HL-60/S4 treated with retinoic acid at 250 ng/mL for 4 days and 3 days (cell line): ENCODE data around the gene GMCL1.
"Not testable (repeated sequence)": the region's sequence is repeated elsewhere in the genome, so short reads cannot be mapped to it uniquely, and the experiment has no call there.

Experiments used
- in situ Hi-C: fragments of 300-500 bp; cut with MboI; formaldehyde crosslinking; loops from 2 replicates; pipeline ENCODE4 v1.7.0; 2022; ENCODE audit warnings: low sequenced_read_pairs

The GMCL1 gene

DNA sequence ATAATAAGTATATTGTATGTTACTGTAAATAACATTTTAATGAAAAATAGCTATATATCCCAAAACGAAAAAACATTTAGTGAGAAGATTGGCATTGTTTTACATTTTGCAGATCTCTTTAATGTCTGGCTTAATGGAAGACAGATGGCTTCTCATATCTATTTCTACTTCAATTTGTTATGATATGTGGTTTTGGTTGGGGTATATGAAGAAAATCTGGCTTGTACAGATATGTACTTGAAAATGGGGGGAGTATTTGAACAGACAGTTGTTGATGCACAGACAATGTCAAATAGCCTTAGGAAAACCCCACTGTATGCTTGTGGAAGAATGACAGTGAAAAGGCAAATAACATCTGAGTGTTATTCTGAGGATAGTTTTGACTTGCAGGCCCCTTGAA lies 23.6 kb upstream of the GMCL1 start:
- in situ Hi-C loops, result no loop called here

DNA sequence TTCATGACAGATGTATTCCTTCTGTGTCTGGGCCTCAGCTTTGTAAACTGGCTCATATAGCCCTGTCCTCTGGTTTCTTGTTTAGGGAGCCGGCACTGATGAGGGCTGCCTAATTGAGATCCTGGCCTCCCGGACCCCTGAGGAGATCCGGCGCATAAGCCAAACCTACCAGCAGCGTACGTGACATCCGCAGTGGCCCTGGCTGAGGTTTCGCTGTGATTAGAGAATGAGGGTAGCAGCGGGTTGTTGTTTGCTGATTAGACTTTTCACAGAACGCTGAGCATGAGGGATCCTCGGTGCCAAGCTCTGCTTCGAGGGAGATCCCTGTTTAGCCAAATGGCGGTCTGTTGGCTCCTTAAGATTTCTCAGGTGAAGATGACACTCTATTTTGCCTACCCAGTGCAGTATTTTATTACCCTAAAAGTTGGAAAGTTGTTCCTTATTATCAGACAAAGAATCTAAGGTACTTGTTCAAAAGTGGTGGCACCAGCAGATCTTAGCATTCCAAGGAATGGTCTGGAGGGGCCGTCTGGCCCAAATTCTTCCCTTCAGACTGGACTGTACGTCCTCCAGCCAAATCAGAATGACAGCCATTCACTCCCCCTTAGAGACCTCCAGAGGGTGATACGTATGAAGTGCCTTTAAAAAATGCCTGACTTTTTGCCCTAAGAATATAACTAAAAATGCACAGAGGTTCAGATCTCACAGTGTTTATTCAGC lies 21.5 kb upstream of the GMCL1 start:
- in situ Hi-C loops, result no loop called here

DNA sequence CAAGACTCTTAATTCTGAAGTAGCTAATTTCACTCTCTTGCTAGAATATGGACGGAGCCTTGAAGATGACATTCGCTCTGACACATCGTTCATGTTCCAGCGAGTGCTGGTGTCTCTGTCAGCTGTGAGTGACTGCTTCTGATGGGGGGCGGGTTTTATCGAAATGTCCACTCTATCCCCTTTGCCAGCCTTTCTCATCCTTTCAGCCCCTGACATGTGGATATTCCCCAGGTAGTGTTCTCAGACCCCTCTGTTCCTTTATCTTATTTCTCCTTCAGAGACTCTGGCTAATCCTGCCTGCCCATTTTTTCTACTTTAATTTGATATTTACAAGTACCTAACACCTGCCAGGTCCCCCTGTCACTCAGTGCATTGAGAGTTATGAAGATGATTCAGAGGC lies 18.9 kb upstream of the GMCL1 start:
- in situ Hi-C loops, result no loop called here

DNA sequence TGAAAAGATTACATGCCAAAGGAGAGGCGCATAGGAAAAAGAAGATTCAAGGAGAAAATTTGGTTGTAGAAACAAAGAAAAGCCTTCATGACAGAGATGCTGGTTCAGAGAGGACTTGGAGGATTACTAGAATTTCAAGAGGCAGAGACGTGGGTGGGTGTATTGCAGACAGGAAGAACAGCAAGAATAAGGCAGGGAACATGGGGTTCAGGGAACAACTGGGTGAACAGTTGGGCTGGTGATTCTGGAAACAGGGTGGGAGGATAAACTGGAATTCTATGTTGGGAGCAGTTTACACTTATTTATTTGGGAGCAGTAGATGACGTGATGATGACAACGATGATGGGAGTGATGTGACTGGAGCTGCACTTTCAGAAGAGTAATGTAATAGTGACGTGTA lies 18.4 kb upstream of the GMCL1 start:
- in situ Hi-C loops, result no loop called here

DNA sequence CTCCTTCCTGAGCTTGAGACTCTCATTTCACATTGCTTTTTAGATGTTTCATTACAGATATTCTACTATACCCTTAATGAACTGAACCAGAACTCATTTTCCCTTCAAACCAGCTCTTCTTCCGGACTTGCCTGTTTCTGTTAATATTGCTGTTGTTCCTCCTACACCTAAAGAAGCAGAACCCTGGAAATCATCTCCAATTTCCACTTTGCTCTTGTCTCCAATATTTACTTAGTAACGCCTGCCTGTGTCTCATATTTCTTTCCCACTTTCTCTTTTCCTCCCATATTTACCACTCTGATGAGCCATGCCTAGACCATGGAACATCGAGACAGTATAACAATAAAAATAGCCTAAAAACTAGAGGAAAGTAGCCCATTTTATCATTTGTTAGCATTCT lies 17.9 kb upstream of the GMCL1 start:
- in situ Hi-C loops, result no loop called here

DNA sequence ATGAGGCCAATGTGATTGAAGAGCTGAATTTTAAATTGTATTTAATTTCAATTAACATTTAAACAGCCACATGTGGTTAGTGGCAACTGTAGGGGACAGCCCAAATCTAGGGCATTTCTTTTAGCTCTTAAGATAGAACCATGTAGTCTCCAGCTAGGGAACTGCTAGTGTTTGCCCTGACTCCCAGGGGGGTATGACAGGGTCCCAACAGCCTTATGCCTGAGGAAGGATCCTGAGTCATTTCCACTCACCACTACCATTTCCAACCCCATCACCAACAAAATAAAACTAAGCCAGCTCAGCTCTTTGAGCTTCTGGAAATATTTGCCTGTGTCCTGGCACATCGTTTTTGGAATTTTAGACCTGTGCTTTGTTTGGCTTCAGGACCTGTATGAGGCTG lies 13.7 kb upstream of the GMCL1 start:
- in situ Hi-C loops, result no loop called here

DNA sequence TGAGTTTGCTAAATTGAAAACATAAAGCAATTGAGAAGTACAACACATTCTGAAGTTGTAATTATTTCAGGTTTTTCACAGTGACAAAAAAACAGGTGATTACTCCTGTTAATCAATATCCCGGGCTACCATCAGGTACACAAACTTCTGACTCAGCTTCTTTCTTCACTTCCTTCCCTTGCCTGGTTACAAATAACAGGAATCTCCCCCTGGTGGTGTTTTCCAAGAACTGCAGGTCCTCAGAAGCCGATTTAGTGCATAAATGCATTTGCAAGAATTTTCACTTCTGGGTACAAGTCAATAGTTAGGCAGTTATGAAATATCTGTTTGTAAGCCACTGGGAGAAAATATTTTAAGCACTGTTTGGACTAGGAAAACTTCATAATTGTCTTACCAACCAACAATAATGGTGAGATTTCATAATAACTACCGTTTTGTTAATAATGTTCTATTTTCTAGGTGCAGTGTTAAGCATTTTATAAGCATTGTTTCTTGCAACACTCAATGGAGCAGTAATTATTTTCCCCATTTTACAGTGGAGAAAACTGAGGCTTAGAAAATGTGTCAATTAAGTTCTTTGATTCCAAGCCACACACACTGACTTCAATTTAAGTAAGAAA lies 12.4 kb upstream of the GMCL1 start:
- in situ Hi-C loops, result no loop called here

DNA sequence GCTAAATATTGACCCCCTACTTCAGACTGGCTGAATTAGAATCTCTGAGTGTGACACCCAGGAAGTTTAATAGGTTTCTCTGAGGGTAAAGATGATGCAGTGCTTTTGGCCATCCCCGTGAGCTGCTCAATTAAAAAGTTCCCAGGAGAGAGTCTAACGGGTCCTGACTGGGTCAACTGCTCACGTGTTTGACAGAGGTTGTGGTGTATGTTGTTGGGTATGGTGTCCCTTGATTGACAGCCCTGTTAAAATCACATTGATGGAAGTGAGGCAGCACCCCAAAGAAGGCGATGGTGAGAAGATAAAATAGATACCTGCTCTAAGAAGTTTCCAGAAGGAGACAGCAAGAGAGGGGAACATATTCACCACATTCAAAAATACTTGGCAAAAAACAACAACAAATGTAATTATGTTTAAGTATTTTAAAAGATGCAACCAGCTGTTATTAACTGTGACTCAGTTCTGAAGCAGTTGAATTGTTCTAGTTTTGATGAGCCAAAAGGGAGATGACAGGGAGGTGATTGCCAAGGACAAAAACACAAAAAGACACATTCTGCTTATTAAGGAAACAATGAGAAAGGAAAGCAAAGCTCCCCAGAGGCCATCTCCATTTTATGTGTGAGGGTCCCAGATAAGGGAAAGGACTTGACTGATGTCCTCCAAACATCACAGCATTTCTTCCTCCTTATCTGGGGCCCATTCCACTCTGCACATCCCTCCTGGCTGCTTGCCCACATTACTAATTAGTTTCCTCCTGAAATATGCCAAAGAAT lies 11.5 kb upstream of the GMCL1 start:
- in situ Hi-C loops, result no loop called here

DNA sequence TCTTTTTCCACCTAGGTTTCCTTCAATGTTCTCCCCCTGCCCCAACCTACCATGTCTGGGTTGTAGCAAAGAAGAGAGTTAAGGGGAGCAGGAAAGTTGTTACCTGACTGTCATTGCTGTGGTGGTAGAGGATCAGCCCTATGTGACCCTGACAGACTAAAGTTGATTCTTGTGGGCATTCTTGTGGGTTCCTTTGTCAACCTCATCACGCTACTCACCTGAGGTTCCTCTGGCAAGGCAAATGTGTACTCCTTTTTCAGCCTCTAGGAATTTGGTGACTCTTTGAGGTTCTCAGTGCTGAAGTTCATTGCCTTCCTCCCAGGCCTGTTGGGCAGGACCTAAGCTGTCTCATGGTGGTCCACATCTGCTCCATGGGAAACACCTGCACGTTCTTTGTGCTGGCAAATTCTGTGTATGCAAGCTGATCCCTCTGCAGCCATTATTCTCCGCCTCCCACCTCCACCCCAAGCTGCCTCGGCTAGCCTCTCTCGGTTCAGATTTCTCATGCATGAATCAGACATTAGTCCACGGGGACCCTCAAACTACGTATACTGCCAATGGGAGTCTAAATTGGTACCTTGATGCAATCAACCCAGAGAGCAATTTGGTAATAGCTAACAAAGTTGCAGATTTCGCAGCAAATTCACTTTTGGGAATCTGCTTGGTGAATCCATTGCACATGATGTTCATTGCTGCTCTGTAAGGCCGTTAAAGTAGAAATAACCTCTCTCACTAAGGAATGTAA lies 1.5 kb upstream of the GMCL1 start:
- in situ Hi-C loops, result no loop called here

DNA sequence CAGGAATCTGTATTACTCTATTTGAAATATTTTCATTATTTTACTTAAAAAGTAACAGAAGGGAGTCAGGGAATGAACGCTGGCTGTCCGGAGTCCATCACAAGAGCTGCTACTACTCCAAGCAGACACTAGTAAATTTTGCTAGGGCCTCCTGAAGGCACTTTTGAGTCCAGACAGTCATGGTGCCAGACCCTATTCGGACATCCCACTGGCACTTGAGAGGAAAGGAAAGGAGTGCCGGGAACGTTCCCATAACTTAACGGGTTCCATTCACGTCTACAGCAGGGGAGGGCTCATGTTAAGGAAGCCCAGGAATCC lies 563 bp upstream of the GMCL1 start:
- in situ Hi-C loops, result no loop called here

DNA sequence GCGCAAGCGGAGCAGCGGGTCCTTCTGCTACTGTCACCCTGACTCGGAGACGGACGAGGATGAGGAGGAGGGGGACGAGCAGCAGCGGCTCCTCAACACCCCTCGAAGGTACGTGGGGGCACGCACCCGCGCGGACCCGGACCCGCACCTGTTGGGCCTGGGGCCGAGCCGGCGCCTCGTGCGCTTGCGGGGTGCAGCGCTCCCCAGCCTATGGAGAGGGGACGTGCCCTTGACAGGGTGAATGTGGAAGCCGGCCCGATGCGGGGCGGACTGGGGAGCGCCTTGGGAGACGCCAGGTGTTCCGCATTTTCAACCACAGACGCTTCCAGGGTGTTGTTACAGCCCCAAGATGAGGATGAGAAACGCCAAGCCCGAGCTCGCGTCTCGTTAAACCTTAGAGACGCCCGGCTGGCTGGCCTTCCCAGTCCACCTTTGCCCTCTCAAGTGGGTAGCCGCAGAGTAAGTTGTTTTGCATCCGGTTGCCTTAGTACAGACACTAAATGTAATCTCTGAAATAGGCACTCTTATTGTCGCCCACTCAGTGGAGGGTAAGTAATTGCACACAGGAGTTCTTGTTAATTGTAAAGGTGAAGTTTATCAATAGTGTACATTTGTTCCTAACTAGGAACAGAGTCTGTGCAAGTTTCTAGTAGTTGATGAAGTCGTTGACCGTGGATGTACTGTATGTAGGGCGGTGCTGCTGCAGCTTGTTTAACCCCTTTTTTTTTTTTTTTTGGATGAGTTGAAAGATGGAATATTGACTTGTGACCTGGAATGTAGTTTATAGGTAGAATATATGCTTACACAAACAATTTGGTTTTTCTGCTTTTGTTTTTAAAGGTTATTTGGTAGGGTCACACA lies 815 bp downstream of the GMCL1 start:
- in situ Hi-C loops, result no loop called here

DNA sequence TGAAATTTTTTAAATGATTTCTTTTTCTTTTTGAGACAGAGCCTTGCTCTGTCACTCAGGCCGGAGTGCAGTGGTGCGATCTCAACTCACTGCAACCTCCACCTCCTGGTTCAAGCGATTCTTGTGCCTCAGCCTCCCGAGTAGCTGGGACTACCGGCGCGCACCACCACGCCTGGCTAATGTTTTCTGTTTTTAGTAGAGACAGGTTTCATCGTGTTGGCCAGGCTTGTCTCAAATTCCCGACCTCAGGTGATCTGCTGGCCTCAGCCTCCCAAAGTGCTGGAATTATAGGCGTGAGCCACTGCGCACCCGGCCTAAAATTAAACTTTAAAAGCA lies 1.4 kb downstream of the GMCL1 start:
- in situ Hi-C loops, result not testable (repeated sequence)

DNA sequence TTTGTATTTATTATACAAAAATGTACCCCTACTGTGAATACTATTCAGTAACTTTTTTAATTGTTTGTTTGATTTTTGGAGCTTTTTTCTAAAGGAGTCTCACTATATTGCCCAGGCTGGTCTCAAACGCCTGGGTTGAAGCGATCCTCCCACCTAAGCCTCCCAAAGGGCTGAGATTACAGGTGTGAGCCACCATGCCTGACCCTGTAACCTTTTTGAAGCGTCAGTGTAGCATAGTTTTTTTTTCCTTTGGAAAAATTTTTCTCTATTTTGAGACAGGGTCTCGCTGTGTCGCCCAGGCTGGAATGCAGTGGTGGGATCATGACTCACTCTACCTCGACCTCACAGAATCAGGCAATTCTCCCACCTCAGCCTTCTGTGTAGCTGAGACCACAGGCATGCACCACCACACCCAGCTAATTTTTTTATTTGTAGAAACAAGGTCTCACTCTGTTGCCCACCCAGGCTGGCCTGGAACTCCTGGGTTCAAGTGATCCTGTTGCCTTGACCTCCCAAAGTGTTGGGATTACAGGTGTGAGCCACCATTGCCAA lies 2.0 kb downstream of the GMCL1 start:
- in situ Hi-C loops, result no loop called here

DNA sequence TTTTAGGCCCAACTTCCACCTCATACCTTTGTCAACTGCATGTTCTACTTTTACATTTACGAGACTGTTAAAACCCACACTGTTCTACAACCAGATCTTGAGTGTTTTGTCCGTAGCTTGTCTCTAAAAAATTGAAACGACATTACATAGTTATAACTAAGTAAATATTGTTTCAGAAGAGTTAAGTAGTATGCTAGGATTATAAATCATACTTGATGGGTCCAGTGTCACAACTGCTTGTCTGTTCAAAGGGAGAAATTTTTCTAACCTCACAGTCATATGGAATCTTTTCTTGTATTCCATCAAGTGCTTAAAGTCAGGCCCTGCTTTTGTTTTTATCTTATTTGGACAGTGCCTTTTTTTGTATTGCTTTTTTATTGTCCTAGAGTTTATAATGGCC lies 4.3 kb downstream of the GMCL1 start:
- in situ Hi-C loops, result no loop called here

DNA sequence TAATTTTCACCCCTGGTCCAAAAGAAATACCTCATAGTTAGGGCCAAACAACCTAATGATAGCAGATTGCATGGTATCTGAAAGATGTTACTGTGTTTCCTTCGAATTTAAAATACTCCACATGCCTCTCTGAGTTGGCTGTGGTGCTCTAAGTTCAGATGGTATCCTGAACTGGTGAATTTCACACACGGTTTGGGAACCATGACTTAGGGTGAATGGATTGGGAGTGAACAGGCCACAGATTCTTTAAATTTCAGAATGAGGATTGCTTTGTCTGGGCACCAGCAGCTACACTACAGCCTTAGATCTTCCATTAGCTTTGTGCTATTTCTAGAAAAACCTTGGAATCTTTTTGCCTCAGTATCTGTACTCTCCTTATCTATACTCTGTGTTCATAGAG lies 6.2 kb downstream of the GMCL1 start:
- in situ Hi-C loops, result no loop called here

DNA sequence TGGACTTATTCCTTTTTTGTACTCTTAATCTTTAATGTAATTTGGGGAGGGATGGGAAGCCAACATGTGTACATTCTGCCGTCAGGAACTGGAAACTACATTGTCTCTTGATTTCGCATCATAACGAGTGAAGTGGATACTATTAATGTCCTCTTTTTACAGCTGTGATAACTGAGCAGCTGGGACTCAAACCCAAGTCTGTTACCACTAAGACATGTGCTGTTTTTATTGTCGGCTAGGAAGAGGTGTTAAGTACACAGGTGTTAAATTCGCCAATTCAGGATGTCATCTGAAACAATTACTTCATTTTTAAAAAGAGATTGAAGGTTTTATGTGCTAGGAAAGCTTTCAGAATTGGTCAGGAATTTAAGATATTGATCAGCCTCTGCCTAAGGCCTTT lies 6.9 kb downstream of the GMCL1 start:
- in situ Hi-C loops, result no loop called here

DNA sequence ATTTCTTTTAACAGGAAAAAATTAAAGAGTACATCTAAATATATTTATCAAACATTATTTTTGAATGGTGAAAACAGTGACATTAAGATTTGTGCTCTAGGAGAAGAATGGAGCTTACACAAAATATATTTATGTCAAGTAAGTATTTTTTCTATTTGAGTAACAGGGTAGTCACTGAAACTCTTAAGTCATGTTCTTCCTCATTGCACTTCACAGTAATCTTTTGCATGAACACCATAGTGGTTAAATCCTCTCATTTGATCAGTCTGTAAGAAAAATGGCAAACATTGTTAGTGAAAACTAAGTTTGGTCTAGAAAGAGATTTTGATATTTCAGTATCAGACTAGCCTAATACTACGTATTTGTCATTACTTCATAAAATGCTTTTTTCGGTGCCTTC lies 8.1 kb downstream of the GMCL1 start:
- in situ Hi-C loops, result no loop called here

DNA sequence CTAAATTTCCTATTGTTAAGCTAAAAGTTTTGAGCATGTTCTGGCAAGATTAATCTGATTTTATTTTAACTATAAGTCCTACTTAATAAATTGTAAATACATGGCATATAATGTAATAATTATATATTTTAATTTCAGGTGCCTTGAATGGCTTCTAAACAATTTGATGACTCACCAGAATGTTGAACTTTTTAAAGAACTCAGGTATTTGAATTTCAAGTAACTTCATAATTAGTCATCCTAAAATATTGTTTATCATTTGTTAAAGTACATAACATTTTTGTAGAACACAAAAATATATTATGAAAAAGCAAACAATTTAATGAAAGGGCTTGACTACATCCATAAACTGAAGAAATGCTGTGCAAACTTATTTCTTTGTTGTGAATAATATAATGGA lies 14.5 kb downstream of the GMCL1 start:
- in situ Hi-C loops, result no loop called here

DNA sequence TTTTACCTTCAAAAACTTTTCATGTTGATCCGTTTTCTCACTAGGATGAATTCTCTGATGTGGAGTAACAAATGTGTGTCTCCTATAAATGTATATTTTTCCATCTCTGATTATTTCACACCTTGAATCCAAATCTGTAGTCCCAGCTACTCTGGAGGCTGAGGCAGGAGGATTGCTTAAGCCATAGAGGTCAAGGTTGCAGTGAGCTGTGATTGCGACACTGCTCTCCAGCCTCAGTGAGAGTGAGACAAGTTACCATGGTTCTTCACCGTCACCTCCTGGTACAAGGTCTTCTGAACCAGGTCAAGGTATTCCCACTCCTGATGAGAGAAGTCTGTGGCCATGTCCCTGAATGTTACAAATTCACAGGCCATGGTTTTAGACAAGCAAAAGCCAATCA lies 15.1 kb downstream of the GMCL1 start:
- in situ Hi-C loops, result no loop called here

DNA sequence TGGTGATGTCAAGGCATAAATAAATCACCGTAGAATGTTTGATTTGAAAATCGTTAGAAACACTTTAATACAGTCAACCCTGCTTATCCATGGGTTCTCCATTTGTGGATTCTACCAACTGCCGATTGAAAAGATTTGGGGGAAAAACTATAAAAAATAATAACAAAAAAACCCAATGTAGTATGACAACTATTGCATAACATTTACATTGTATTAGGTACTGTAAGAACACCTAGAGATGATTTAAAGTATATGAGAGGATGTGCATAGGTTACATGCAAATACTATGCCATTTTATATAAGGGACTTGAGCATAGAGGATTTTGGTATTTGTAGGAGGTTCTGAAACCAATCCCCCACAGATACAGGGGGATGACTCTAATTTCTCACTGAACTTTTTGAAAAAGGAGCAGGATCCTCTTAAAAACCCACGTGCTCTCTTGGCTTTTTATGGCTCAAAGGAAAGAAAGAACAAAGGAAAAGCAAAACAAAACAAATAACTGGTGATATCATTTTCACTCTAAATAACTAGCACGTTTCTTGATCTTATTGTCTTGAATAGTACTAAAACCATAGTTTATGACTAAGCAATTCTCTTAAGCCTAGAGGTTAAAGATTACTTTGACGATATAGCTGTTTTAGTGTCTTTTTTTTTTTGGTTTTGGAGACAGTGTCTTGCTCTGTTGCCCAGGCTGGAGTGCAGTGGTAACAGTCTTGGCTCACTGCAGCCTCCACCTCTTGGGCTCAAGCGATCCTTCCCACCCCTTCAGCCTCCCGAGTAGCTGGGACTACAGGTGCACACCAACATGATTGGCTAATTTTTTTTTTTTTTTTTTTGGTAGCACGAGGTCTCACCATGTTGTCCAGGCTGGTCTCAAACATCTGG lies 17.0 kb downstream of the GMCL1 start:
- in situ Hi-C loops, result no loop called here
